ENCODE data around the gene SRGAP2C. TPM values are rescaled to one million over a fixed set of nuclear protein-coding genes. Genes with fewer than 3 reads are reported as not detected.

Gene SRGAP2C
- total and polyA plus RNA-seq, 2 donors (not counting 3 experiments of a cell fraction or from before 2014, with no cell fraction given): 5.6 to 56.4 TPM

DNA sequence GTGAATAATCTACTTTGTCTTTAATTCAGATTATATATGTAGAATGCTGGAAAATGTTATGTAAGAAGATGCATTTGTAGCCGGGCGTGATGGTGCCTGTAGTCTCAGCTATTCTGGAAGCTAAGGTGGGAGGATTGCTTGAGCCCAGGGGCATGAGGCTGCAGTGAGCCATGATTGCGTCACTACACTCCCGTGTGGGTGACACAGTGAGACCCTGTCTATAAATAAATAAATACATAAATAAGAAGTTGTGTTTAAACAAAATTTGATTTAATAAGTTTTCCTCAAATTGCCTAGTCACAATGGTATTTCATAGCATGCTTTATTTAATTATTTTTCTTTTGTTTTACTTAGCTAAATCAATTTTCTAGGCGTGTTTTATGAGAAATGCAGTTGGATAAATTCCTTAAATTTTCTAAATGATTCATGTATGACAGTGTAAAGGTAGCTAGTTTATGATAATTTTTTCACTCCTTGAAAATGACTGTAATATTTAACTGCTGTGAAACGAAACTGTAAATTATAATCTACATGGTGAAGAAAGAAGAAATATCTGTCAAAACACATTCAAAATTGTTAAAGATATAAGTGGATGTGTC, 232.6 kb downstream of the SRGAP2C start:
- dilution Hi-C loops (cut with MboI; ENCODE audit: extremely low pct_ligation_motif_present, low sequenced_read_pairs): no loop called here
- Histone ChIP-seq H3K9me3 (replicated peaks; ENCODE audit: control insufficient read depth, insufficient read depth, low read length) (no peaks in the 10 kb centered on the region), H3K27me3 (ENCODE audit: control insufficient read depth in 2 of 2, insufficient read depth in 2 of 2, low read length in 2 of 2) (no peaks in the 10 kb centered on the region), H3K79me2 (ENCODE audit: control insufficient read depth, insufficient read depth, low read length) (no peaks in the 10 kb centered on the region), H3K4me2 (ENCODE audit: insufficient read depth, low read length) (no peak overlapping the region), H4K20me1 (replicated peaks; ENCODE audit: control insufficient read depth, extremely low read depth, insufficient read depth, low read length) (no peaks in the 10 kb centered on the region), H3K9me1 (replicated peaks; ENCODE audit: control insufficient read depth, extremely low read depth, insufficient read depth, low read length) (no peaks in the 10 kb centered on the region), H3K9ac (replicated peaks; ENCODE audit: extremely low read depth, insufficient read depth, low read length) (no peak overlapping the region), H3K36me3 (ENCODE audit: control insufficient read depth in 2 of 2, extremely low read depth in 1 of 2, insufficient read depth in 2 of 2, low read length in 2 of 2) (no peaks in the 10 kb centered on the region), H3K4me1 (ENCODE audit: control insufficient read depth, extremely low read depth, insufficient read depth, low read length) (peaks cover 5% of the 10 kb centered on the region), H2AFZ (ENCODE audit: low read depth, low read length) (no peak overlapping the region), H3K27ac (ENCODE audit: insufficient read depth, low read depth, low read length) (no peak overlapping the region), H3K4me3 (replicated peaks in 1 of 3; ENCODE audit: insufficient read depth in 1 of 3, low read depth in 1 of 3, low read length in 3 of 3) (no peak overlapping the region)
- TF ChIP-seq MYC (IDR thresholded peaks at IDR 0.05; ENCODE audit: low read depth, low read length): no peak
- TF ChIP-seq, protein P1, sequence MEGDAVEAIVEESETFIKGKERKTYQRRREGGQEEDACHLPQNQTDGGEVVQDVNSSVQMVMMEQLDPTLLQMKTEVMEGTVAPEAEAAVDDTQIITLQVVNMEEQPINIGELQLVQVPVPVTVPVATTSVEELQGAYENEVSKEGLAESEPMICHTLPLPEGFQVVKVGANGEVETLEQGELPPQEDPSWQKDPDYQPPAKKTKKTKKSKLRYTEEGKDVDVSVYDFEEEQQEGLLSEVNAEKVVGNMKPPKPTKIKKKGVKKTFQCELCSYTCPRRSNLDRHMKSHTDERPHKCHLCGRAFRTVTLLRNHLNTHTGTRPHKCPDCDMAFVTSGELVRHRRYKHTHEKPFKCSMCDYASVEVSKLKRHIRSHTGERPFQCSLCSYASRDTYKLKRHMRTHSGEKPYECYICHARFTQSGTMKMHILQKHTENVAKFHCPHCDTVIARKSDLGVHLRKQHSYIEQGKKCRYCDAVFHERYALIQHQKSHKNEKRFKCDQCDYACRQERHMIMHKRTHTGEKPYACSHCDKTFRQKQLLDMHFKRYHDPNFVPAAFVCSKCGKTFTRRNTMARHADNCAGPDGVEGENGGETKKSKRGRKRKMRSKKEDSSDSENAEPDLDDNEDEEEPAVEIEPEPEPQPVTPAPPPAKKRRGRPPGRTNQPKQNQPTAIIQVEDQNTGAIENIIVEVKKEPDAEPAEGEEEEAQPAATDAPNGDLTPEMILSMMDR (IDR thresholded peaks at IDR 0.05; ENCODE audit: extremely low read depth in 1 of 2, insufficient read depth in 1 of 2, low read depth in 1 of 2, low read length in 2 of 2): no peak
- no peak for TF ChIP-seq GATA2 (IDR thresholded peaks at IDR 0.05; ENCODE audit: insufficient read depth, insufficient read length, low read depth, low read length)
- TF ChIP-seq EZH2 (IDR thresholded peaks at IDR 0.05; ENCODE audit: borderline replicate concordance, low read depth, low read length, severe bottlenecking): no peak
- no peak for TF ChIP-seq POLR2A (IDR thresholded peaks at IDR 0.05; ENCODE audit: low read depth, low read length)
- TF ChIP-seq, protein P2, sequence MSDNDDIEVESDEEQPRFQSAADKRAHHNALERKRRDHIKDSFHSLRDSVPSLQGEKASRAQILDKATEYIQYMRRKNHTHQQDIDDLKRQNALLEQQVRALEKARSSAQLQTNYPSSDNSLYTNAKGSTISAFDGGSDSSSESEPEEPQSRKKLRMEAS (IDR thresholded peaks at IDR 0.05; ENCODE audit: insufficient read depth, insufficient read length): no peak
- TF ChIP-seq JUN (IDR thresholded peaks at IDR 0.05; ENCODE audit: borderline replicate concordance, insufficient read depth, insufficient read length, low read depth): no peak
- TF ChIP-seq FOS (IDR thresholded peaks at IDR 0.05; ENCODE audit: borderline replicate concordance, insufficient read depth, low read length): no peak
- no peak for TF ChIP-seq POLR2AphosphoS5 (IDR thresholded peaks at IDR 0.05; ENCODE audit: insufficient read depth, low read depth, low read length)
- intact Hi-C loops (cut with micrococcal nuclease): no loop called here
- CTCF ChIA-PET: interaction anchor here (2.0 kb wide), 1 partner anchor 10 kb away, joined by 4 read pairs; no protein-coding TSS in a partner anchor
- FAIRE-seq: no peak
- no peak for DNase-seq (ENCODE audit: low read depth, low spot score)
- POLR2A ChIA-PET: no interaction called here
- no TSS peak for BruUV-seq (replicated peaks)
